HEK293 (cell line): ENCODE data around the gene SYNE1.

ENCODE experiments used
- CTCF ChIA-PET: fragments of 350-600 bp; formaldehyde crosslinking; extraction: SDS; loops from one replicate; lab custom pipeline; 2021; ENCODE audit warnings: antibody characterized with exemption; lab: Yijun Ruan, JAX
- POLR2A ChIA-PET: fragments of 300-600 bp; formaldehyde crosslinking; extraction: SDS; loops from one replicate; lab custom pipeline; 2020; ENCODE audit warnings: antibody characterized with exemption, inconsistent platforms; lab: Yijun Ruan, JAX
- H3K27ac ChIP-seq: fragments of 200-500 bp; sonication (Bioruptor generic); 2 replicates; pipeline ENCODE4 v1.5.1; 2014; ENCODE audit warnings: low read depth, low read length, control low read depth, inconsistent platforms; ENCODE audit errors: extremely low read depth
- H3K36me3 ChIP-seq, 2 experiments: fragments of 200-500 bp in 1 of 2; sonication (Bioruptor generic) in 1 of 2; 1 replicate in 1 of 2; 2 replicates in 1 of 2; pipeline ENCODE4 v1.5.1; 2014 to 2017; ENCODE audit warnings: inconsistent platforms in 2 of 2, low read length in 2 of 2; ENCODE audit not compliant: control insufficient read depth in 2 of 2, insufficient read depth in 1 of 2
- H3K4me1 ChIP-seq: fragments of 200-500 bp; sonication (Bioruptor generic); 2 replicates; pipeline ENCODE4 v1.5.1; 2014; ENCODE audit warnings: mild to moderate bottlenecking, low read length, inconsistent platforms; ENCODE audit not compliant: control insufficient read depth, insufficient read depth
- H3K4me3 ChIP-seq: 2 replicates; pipeline ENCODE4 v1.5.1; 2011; ENCODE audit warnings: low read depth, mild to moderate bottlenecking, control low read depth, low read length, moderate library complexity
- H3K9me3 ChIP-seq: fragments of 200-500 bp; sonication (Bioruptor generic); 2 replicates; pipeline ENCODE4 v1.5.1; 2014; ENCODE audit warnings: low read depth, low read length, inconsistent platforms; ENCODE audit not compliant: control insufficient read depth, insufficient read depth
- CTCF ChIP-seq: fragments of 450-650 bp; formaldehyde crosslinking; IDR thresholded peaks from 2 replicates; pipeline ENCODE4 v1.5.1; 2016; ENCODE audit warnings: missing biosample characterization, missing genetic modification characterization
- EGR2 ChIP-seq: fragments of 450-650 bp; formaldehyde crosslinking; IDR thresholded peaks from 2 replicates; pipeline ENCODE4 v1.5.1; 2016; ENCODE audit warnings: low read depth, missing biosample characterization, missing genetic modification characterization
- HOXC10 ChIP-seq: sonication (generic); formaldehyde crosslinking; IDR thresholded peaks from 2 replicates; pipeline ENCODE4 v1.8.1; 2023; ENCODE audit warnings: mild to moderate bottlenecking, missing genetic modification reagents
- KLF1 ChIP-seq: fragments of 450-650 bp; formaldehyde crosslinking; IDR thresholded peaks from 2 replicates; pipeline ENCODE4 v1.5.1; 2016; ENCODE audit warnings: missing biosample characterization, missing genetic modification characterization
- KLF7 ChIP-seq: fragments of 450-650 bp; formaldehyde crosslinking; IDR thresholded peaks from 2 replicates; pipeline ENCODE4 v1.5.1; 2016; ENCODE audit warnings: missing biosample characterization, missing genetic modification characterization, borderline replicate concordance
- PRDM2 ChIP-seq: fragments of 450-650 bp; formaldehyde crosslinking; IDR thresholded peaks from 2 replicates; pipeline ENCODE4 v1.5.1; 2016; ENCODE audit warnings: missing biosample characterization, missing genetic modification characterization, borderline replicate concordance
- PRDM4 ChIP-seq: fragments of 450-650 bp; formaldehyde crosslinking; IDR thresholded peaks from 2 replicates; pipeline ENCODE4 v1.5.1; 2017; ENCODE audit warnings: missing biosample characterization, missing genetic modification characterization
- TRIM28 ChIP-seq: IDR thresholded peaks from 2 replicates; pipeline ENCODE4 v1.6.1; 2011; ENCODE audit warnings: low read length, control low read depth, borderline replicate concordance
- ZBTB7A ChIP-seq: fragments of 450-650 bp; formaldehyde crosslinking; IDR thresholded peaks from 2 replicates; pipeline ENCODE4 v1.5.1; 2016; ENCODE audit warnings: low read depth, missing biosample characterization, missing genetic modification characterization
- ZNF324 ChIP-seq: fragments of 450-650 bp; formaldehyde crosslinking; IDR thresholded peaks from 2 replicates; pipeline ENCODE4 v1.5.1; 2016; ENCODE audit warnings: missing biosample characterization, missing genetic modification characterization
- ZNF366 ChIP-seq: fragments of 450-650 bp; formaldehyde crosslinking; conservative IDR thresholded peaks from 2 replicates; pipeline ENCODE4 v1.5.1; 2016; ENCODE audit warnings: missing biosample characterization, missing genetic modification characterization
- ZNF544 ChIP-seq: fragments of 450-650 bp; formaldehyde crosslinking; IDR thresholded peaks from 2 replicates; pipeline ENCODE4 v1.5.0; 2017; ENCODE audit warnings: missing biosample characterization, missing genetic modification characterization
- ZNF548 ChIP-seq: fragments of 450-650 bp; formaldehyde crosslinking; IDR thresholded peaks from 2 replicates; pipeline ENCODE4 v1.5.1; 2016; ENCODE audit warnings: missing biosample characterization, missing genetic modification characterization
- ZNF624 ChIP-seq: fragments of 450-650 bp; formaldehyde crosslinking; IDR thresholded peaks from 2 replicates; pipeline ENCODE4 v1.5.1; 2017; ENCODE audit warnings: missing biosample characterization, missing genetic modification characterization
- ZNF837 ChIP-seq: fragments of 450-650 bp; formaldehyde crosslinking; IDR thresholded peaks from 2 replicates; pipeline ENCODE4 v1.5.1; 2016; ENCODE audit warnings: missing biosample characterization, missing genetic modification characterization
- ZSCAN18 ChIP-seq: fragments of 450-650 bp; formaldehyde crosslinking; IDR thresholded peaks from 2 replicates; pipeline ENCODE4 v1.5.1; 2016; ENCODE audit warnings: missing biosample characterization, missing genetic modification characterization
- TF ChIP-seq, protein P1 (sequence below): fragments of 450-650 bp; formaldehyde crosslinking; IDR thresholded peaks from 2 replicates; pipeline ENCODE4 v1.5.1; 2016; ENCODE audit warnings: missing biosample characterization, missing genetic modification characterization
- TF ChIP-seq, protein P2 (sequence below): fragments of 450-650 bp; formaldehyde crosslinking; IDR thresholded peaks from 2 replicates; pipeline ENCODE4 v1.5.1; 2017; ENCODE audit warnings: missing biosample characterization, missing genetic modification characterization
- TF ChIP-seq, protein P3 (sequence below): fragments of 450-650 bp; formaldehyde crosslinking; IDR thresholded peaks from 2 replicates; pipeline ENCODE4 v1.5.1; 2016; ENCODE audit warnings: missing biosample characterization, missing genetic modification characterization

The SYNE1 gene

GRCh38 chr6:152188011-152188410 is 449.2 kb downstream of the SYNE1 start:
- H3K4me1 ChIP-seq: no peaks in the 10 kb centered on the region
- TF ChIP-seq ZSCAN18 (tag by site-specific recombination): no peak
- TF ChIP-seq ZNF366 (tag by site-specific recombination): no peak
- TF ChIP-seq, protein P1, sequence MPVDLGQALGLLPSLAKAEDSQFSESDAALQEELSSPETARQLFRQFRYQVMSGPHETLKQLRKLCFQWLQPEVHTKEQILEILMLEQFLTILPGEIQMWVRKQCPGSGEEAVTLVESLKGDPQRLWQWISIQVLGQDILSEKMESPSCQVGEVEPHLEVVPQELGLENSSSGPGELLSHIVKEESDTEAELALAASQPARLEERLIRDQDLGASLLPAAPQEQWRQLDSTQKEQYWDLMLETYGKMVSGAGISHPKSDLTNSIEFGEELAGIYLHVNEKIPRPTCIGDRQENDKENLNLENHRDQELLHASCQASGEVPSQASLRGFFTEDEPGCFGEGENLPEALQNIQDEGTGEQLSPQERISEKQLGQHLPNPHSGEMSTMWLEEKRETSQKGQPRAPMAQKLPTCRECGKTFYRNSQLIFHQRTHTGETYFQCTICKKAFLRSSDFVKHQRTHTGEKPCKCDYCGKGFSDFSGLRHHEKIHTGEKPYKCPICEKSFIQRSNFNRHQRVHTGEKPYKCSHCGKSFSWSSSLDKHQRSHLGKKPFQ (tag by site-specific recombination): no peak
- no peak for TF ChIP-seq ZNF544 (tag by site-specific recombination)
- TF ChIP-seq CTCF (tag by site-specific recombination): no peak
- TF ChIP-seq TRIM28: no peak
- TF ChIP-seq EGR2 (tag by site-specific recombination): no peak
- no peak for TF ChIP-seq ZNF548 (tag by site-specific recombination)
- TF ChIP-seq ZNF624 (tag by site-specific recombination): no peak
- no peak for TF ChIP-seq ZBTB7A (tag by site-specific recombination)
- TF ChIP-seq KLF1 (tag by site-specific recombination): no peak
- no peak overlapping the region for H3K4me3 ChIP-seq
- no peaks in the 10 kb centered on the region for H3K9me3 ChIP-seq
- ChIA-PET POLR2A (no interaction called here), CTCF (no interaction called here)
- no peaks in the 10 kb centered on the region for H3K36me3 ChIP-seq
- no peak overlapping the region for H3K27ac ChIP-seq

GRCh38 chr6:152186840-152187239 is 450.3 kb downstream of the SYNE1 start:
- POLR2A ChIA-PET: no interaction called here
- CTCF ChIA-PET: no interaction called here
- no peak for TF ChIP-seq PRDM2 (tag by site-specific recombination)
- TF ChIP-seq HOXC10: no peak
- no peak for TF ChIP-seq ZNF837 (tag by site-specific recombination)
- no peak for TF ChIP-seq ZNF324 (tag by site-specific recombination)
- TF ChIP-seq PRDM4 (tag by site-specific recombination): no peak
- no peak for TF ChIP-seq KLF7
- no peak for TF ChIP-seq TRIM28
- TF ChIP-seq, protein P2, sequence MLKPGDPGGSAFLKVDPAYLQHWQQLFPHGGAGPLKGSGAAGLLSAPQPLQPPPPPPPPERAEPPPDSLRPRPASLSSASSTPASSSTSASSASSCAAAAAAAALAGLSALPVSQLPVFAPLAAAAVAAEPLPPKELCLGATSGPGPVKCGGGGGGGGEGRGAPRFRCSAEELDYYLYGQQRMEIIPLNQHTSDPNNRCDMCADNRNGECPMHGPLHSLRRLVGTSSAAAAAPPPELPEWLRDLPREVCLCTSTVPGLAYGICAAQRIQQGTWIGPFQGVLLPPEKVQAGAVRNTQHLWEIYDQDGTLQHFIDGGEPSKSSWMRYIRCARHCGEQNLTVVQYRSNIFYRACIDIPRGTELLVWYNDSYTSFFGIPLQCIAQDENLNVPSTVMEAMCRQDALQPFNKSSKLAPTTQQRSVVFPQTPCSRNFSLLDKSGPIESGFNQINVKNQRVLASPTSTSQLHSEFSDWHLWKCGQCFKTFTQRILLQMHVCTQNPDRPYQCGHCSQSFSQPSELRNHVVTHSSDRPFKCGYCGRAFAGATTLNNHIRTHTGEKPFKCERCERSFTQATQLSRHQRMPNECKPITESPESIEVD (tag by site-specific recombination): no peak
- TF ChIP-seq ZNF624 (tag by site-specific recombination): no peak
- TF ChIP-seq, protein P3, sequence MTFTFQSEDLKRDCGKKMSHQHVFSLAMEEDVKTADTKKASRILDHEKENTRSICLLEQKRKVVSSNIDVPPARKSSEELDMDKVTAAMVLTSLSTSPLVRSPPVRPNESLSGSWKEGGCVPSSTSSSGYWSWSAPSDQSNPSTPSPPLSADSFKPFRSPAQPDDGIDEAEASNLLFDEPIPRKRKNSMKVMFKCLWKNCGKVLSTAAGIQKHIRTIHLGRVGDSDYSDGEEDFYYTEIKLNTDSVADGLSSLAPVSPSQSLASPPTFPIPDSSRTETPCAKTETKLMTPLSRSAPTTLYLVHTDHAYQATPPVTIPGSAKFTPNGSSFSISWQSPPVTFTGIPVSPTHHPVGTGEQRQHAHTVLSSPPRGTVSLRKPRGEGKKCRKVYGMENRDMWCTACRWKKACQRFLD (tag by site-specific recombination): no peak

More at GRCh38 chr6:152186840-152187239, 450.3 kb downstream of the SYNE1 start:
- H3K36me3 ChIP-seq: no peaks in the 10 kb centered on the region
- no peak overlapping the region for H3K27ac ChIP-seq
- no peaks in the 10 kb centered on the region for H3K4me1 ChIP-seq
- H3K4me3 ChIP-seq: no peak overlapping the region
- no peaks in the 10 kb centered on the region for H3K9me3 ChIP-seq
